GM19395 (cell line): ENCODE data around the gene RGL3.
A peak's percentile ranks its signal among the peaks of the same experiment; 100 is the strongest.
"Not testable (repeated sequence)": the region's sequence is repeated elsewhere in the genome, so short reads cannot be mapped to it uniquely, and the experiment has no call there.

ENCODE experiments used
- ATAC-seq: cut with Tn5 transposase; IDR thresholded peaks from one replicate; pipeline ENCODE4 v1.9.1; 2021; ENCODE audit warnings: mild to moderate bottlenecking, moderate library complexity; ENCODE audit not compliant: unreplicated experiment

Gene RGL3

DNA sequence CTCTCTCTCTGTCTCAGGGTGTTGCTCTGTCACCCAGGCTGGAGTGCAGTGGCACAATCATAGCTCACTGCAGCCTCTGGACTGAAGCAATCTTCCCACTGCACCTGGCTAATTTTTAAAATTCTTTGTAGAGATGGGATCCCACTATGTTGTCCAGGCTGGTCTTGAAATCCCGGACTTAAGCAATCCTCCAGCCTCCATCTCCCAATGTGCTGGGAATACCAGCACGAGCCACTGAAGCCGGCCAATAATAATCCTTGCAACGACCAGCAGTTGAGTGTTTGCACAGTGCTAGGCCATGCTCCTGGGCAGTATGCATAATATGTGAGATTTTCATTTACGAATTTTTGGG lies 34.4 kb downstream of the RGL3 start:
- ATAC-seq = no peak

DNA sequence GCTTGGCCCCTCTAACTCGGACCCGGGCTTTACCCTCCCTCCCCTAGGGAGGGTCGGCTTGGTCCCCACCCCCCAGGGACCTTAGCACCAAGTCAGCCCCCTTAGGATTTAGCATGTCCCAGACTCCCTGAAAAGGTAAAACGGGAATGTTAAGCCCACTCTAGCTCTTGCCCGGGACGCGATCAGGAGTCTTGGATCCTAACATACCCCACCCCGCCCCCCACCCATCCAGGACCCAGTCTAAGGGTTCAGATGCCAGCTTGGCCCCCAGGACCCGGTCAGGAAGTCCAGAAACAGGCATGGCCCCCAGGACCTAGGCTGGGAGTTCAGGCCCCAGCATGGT lies 35.4 kb downstream of the RGL3 start:
- ATAC-seq = no peak

DNA sequence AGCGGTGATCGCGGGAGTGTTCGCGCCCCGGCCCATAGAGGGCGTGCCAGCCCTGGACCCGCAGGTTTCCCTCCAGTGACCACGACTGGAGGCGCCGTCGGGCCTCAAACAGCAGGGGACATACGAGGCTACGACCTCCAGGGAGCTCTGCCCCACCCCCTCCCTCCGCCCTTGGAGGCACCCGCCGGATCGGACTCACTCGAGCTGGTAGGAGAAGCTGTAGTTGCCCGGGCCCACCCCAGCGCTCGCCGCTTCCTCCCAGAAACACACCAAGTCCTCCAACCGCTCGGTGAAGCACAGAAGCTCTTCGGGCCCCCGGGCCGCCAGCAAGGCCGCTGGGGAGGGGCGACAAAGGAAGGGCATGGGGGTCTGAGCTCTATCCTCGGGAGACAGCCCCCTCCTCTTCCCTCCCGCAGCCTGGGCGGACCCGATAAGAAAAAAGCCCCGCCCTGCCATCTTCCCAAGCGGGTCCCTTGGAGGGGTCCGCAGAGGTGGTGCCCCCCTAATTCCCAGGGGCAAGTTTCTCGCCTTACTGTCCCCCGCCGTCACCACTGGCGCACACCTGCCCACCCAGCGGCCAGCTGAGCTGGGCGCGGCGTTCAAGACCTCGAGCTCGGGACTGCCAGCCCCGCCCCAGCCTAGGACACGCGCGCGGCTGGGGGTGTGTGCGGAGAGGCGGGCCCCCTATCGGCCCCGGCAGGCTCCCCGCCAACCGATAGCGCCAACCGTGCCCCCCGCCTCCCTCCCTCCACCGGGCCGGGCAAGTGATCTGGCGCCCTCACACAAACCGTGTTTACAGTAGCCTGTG lies 36.0 kb downstream of the RGL3 start:
- no peak for ATAC-seq

DNA sequence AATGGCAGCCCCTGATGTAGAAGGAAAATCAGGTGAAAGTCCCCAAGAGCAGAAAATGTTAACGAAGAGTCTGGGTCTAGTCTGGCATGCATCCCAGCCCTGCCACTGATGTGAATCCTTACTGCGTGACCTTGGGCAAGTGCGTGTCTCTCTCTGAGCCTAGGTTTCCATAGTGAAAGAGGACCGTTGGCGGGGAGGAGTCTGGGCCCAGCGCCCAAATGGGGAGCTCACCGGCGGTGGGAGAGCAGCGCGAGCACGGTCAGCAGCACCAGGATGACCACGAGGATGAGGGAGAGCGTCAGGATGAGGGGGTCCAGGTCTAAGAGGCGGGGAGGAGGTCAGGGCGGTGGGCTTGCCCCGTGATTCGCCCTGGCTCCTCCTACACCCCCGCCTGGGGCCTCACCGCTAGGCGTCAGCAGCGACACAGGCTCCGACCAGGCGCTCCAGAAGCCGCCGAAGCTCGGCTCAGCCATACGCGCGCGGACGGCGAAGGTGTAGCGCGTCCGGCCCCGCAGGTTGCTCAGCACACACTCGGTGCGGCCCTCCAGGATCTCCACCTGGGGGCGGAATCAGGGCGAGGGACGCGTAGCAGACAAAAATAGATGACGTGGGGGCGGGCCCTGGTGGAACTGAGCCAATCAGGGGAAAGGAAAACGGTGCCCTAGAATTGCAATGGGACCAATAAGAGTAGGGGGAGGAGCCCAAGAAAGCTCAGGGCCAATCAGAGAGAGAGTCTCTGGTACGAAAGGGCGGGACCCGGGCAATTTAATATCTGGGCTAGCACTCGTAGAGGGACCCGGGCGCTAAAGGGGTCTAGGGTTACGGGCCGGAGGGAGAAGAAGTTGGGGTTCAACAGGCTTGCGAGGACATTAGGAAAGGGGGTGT lies 38.2 kb downstream of the RGL3 start:
- ATAC-seq = peak; percentile 81

DNA sequence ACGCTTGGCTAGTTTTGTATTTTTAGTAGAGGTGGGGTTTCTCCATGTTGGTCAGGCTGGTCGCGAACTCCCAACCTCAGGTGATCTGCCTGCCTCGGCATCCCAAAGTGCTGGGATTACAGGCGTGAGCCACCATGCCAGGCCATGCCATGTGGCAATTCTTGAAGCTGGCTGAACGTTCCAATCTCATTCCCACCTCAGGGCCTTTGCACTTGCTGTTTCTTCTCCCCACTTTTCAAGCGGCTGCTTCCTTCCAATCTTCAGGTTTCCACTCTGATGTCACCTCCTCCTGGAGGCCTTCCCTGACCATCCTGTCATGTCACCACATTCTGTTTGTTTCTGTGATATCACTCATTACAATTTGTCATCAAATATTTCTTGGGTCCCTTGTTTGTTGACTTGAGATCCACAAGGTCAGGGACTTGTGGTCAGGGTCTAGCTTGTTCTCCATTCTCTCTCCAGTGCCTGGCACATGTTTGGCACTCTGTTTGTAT lies 39.2 kb downstream of the RGL3 start:
- no peak for ATAC-seq

DNA sequence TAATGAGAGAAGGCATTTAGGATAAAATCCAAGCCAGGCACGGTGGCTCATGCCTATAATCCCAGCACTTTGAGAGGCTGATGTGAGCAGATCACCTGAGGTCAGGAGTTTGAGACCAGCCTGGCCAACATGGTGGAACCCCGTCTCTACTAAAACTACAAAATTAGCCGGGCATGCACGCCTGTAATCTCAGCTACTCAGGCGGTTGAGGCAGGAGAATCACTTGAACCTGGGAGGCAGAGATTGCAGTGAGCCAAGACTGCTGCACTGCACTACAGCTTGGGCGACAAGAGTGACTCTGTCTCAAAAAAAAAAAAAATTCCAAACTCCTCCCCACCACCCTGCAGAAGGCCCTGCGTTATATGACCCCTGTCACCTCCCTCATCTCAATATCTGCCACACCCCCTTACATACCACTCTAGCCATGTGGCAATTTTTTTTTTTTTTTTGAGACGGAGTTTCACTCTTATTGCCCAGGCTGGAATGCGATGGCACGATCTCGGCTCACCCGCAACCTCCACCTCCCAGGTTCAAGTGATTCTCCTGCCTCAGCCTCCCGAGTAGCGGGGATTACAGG lies 39.8 kb downstream of the RGL3 start:
- not testable (repeated sequence) for ATAC-seq

DNA sequence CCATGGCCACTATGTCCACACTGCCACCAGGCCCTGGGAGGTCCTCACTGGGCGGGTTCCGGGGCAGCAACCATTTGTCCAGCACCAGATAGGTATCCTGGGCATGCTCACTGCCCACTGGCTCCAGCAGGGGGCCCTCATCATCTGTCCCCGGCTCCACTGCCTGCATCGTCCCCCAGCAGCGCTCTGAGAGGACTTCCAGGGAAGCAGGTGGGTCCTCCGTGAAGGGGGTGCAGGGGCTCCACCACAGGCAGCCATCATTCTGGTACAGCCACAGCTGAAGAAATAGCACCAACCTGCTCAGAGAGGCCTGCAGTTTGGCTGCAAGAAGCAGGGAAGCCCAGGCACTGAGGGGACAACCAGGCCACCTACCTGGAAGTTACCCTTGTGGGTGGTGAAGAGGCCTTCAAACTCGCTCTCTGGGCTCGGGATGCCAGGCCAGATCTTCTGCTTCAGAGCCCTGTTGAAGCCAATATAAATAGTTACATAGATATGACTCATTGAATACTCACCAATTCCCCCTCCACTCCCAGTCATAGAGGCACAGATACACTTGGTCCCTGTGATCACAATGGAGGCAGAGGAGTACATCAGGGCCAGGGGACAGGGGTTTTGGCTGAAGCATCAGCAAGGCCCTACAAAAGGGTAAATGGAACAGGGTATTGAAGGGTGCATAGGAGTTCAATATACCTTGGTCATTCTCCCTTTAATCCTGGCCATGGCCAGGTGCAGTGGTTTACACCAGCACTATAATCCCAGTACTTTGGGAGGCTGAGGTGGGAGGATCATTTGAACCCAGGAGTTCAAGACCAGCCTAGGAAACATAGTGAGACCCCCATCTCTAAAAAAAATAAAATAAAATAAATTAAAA lies 40.6 kb downstream of the RGL3 start:
- ATAC-seq = no peak

DNA sequence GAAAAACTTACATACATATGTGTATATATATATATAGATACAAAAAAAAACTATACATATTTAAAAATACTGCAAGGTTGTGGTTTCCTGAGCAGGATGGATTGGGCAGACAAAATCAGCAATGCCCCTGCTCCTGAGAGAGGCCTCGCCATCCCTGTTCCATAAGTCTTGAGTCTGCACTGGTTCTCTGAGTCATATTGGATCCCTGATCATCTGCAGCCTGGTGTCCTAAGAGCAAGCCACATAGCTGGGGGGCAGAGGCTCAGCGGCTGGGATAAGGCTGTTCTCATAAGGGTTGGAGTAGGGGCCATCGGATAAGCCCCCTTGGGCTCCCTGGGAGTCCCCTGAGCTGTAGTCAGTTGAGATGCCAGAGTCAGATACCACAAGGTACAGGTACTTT lies 41.4 kb downstream of the RGL3 start:
- no peak for ATAC-seq

DNA sequence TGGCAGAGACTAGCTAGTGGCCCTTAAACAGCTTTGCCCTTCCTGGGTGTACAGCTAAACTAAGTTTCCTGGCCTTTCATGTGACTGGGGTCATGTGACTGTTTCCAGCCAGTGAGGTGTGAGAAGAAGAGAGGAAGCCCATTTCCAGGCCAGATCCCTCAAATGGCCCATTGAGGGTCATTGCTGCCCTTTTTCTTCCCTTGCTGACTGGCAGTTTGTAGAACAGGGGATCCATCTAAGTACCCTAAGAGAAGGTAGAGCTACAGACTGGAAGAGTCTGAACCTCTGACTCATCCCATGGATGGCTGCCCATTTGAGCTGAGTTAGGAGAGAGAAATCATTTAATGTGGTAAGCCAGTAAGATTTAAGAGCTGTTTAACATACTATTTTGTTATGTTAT lies 41.9 kb downstream of the RGL3 start:
- no peak for ATAC-seq

DNA sequence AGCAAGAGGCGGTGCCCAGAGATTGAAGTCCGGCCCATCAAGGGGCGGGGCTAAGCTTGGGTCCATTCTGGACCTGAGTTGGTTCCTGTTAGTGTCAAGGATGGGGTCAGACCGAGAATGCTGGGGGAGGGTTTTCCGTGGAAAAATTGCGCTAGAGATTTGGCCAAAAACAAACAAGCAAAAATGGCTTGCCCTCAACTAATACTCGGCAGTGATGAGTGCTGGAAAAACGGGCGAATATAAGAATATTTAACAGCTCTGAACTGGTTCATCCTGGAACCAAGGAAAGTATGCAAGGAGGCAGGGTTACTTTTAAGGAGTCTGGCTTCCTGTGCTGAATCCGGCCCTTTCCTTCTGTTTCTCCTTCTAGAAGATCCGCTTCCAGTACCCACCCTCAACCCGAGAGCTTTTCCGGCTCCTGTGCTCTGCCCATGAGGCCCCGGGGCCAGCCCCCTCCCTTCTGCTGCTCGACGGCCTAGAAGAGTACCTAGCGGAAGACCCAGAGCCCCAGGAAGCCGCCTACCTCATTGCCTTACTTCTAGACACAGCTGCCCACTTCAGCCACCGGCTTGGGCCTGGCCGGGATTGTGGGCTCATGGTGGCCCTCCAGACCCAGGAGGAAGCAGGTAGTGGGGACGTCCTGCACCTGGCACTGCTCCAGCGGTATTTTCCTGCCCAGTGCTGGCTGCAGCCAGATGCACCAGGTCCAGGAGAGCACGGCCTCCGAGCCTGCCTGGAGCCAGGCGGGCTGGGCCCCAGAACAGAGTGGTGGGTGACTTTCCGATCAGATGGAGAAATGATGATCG lies 43.8 kb downstream of the RGL3 start:
- peak; percentile 33 for ATAC-seq

DNA sequence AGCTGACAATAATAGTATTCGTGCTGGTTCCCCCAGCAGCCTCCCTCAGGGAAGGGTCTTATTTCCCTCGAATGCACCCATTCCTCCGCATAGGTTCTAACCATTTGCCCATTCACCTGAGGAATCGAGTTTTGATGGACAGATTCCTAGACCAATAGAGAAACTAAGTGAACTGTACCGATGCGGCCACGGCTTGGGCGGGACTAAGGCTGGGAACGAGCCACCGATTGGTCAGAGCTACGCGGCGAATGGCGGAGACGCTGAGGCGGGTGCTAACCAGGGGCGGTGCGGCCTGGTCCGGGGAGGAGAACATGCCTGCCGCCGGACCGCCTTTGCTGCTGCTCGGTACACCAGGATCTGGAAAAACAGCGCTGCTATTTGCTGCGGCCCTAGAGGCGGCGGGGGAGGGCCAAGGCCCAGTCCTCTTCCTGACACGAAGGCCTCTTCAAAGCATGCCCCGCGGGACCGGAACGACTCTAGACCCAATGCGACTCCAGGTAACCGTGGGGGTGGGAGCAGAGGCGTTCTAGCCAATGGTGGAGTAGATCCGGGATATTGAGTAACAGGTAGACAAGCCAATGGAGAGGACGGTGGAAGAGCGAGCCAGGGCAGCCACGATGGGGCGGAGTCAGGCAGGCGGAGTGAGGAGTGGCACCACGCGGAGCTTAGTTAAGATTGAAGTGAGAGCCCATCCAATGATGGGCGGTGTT lies 44.5 kb downstream of the RGL3 start, which contains the start of gene SWSAP1:
SWSAP1 (plus strand) TSS at position 234 of the 710 bp plus-strand sequence; CDS start at position 249, 15 bp downstream.
- ATAC-seq = peak; percentile 86

DNA sequence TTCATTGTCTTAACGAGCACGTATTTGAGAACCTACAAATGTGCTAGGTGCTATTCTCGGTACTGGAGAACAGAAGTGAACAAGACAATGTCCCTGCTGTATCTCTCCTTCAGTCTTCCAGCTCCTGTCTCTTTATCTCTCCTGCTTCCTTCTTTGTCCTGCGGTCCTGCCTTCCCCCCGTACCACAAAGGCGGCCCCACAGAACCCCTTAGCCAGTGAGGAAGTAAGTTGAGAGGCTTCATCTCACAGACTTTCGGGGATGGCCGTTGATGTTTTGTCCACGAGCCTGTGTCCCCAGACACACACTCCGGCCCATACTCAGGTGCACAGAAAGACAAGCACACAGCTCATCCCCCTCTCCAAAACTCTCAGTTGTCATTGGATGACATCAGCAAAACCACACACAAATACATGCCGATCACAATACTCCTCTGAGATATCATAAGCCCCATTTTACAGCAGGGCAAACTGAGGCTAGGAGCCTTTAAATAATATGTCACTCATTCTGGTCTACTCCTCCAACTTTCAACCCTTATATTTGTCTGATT lies 45.2 kb downstream of the RGL3 start:
- ATAC-seq = no peak

DNA sequence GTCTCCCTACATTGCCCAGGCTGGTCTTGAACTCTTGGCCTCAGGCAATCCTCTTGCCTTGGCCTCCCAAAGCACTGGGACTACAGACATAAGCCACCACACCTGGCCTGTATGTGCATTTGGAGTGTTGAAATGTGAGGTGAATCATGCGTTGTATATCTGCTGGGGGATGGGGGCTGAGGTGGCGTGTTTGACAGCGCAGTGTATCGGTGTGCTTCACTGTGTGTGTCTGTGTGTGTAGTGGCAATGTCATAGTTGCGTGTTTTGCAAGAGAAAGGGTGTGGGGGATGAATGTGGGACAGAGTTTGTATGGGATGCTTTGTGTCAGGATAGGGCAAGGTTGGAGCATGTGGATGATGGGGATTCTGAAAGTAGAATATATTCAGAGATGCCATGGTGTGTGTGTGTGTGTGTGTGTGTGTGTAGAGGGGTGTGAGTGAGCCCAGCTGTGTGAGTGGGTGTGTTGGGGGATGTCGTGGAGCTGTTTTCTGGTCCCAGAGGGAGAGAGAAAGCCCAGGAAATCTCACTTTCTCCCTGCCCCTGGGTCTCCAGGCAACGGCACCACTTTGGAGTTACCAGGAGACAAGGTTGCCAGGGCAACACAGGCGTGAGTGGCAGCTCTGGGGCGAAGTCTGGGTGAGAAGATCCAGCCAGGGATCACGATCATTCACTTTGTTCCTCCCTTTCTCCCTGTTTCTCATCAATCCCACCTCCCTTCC lies 45.8 kb downstream of the RGL3 start:
- no peak for ATAC-seq

DNA sequence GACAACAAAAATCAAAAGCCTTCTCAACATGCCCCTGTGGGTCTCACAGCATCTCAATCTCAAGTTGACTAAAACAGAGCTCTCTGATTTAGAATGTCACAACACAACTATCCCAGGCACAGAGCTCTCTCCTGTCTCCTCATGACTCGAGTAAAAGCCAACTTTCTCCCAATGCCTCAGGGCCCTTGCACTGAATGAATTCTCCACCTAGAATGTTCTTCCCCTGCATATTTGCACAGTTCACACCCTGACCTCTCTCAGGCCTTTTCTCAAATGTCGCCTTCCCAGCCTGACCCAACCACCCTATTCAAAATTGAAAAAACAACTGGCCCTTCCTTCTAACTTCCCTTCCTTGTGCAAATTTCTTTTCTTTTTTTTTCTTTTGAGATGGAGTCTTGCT lies 48.4 kb downstream of the RGL3 start:
- no peak for ATAC-seq

DNA sequence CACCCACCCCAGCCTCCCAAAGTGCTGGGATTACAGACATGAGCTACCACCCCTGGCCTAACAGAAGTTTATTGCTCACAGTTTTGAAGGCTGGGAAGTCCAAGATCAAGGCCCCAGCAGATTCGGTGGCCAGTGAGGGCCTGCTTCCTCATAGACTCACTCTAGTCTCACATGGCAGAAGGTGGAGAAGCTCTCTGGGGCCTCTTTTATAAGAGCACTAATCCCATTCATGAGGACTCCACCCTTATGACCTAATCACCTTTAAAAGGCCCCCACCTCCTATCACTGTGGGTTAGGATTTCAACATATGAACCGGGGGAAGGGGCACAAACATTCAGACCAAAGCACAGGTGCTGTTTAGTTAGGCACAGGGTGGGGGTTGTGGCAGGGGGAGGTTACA lies 51.6 kb downstream of the RGL3 start:
- no peak for ATAC-seq

DNA sequence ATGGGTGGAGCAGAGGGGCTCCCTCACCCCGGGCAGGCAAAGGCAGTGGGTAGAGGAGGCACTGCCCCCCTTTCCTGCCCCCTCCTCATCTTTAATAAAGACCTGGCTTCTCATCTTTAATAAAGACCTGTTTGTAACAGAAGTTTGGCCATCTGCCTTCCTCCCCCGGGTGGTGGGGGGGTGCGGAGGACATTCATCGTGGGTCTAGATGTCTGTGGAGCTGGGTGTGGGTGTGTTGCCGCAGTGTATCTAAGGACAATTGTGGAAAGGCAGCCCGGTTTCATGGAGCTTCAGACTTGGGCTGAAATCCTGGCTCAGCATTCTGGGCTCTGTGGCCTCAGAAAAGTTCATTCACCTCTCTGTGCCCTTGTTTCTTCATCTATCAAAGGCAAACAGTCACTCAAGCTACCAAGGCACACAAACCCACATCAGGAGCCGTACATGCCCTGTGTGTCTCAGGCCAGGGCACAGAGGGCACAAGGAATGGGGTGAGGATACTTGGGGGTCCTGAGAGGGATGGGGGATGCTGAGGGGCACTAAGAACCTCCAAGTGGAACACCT lies 53.5 kb downstream of the RGL3 start:
- ATAC-seq = no peak

DNA sequence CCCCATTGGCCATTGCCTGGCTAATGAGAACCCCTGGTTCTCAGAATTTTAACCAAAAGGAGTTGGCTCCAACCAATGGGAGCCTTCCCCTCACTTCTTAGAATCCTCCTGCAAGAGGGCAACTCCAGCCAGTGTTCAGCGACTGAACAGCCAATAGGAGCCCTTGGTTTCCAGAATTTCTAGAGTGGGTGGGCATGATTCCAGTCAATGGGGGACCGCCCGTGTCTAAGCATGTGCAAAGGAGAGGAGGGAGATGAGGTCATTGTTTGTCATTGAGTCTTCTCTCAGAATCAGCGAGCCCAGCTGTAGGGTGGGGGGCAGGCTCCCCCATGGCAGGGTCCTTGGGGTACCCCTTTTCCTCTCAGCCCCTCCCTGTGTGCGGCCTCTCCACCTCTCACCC lies 54.2 kb downstream of the RGL3 start:
- ATAC-seq = no peak

DNA sequence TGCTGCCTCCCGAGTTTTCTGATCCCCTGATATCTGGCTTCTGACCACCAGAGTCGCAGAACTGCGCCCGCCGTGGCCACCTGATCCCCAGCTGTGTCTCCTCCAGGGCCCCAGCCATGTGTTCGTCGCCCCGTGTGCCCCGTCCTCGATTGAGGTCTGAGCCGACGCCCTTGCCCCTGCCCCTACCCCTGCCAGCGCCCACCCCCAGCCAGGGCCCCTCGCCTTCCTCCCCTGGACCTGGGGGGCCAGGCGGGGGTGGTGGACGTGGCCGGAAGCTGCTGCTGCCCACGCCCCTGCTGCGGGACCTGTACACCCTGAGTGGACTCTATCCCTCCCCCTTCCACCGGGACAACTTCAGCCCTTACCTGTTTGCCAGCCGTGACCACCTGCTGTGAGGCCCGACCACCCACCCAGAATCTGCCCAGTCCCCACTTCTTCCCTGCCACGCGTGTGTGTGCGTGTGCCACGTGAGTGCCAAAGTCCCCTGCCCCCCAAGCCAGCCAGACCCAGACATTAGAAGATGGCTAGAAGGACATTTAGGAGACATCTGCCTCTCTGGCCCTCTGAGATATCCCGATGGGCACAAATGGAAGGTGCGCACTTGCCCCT lies 54.7 kb downstream of the RGL3 start:
- ATAC-seq = no peak
